MCF 10A (cell line): ENCODE data around the gene HSF4. TPM values are rescaled to one million over a fixed set of nuclear protein-coding genes. Genes with fewer than 3 reads are reported as not detected.

Source experiments
- BruUV-seq: library from RNA; stranded (reverse); fragments of 400-500 nt; replicated peaks from 2 replicates; lab custom pipeline; 2021; lab: Mats Ljungman, UMichigan
- CTCF ChIA-PET: fragments of 300-600 bp; sonication (Branson Sonifier 250); formaldehyde crosslinking; extraction: SDS; loops from one replicate; lab custom pipeline; 2021; ENCODE audit warnings: antibody characterized with exemption, inconsistent platforms; lab: Yijun Ruan, JAX
- POLR2A ChIA-PET: fragments of 300-600, 350-650 bp; sonication (Branson Sonifier 250); formaldehyde crosslinking; extraction: SDS; loops from one replicate; lab custom pipeline; 2020; ENCODE audit warnings: antibody characterized with exemption, inconsistent platforms; lab: Yijun Ruan, JAX
- DNase-seq: peaks from one replicate; pipeline ENCODE4 v3.0.0-alpha.2; 2018; ENCODE audit not compliant: unreplicated experiment
- H3K27ac Mint-ChIP-seq: one replicate; pipeline ENCODE4 v1.8.0; 2022; ENCODE audit warnings: mild to moderate bottlenecking, low read depth, mixed read lengths; ENCODE audit not compliant: unreplicated experiment
- H3K27me3 Mint-ChIP-seq: one replicate; pipeline ENCODE4 v1.8.0; 2022; ENCODE audit warnings: mixed read lengths; ENCODE audit not compliant: insufficient read depth, unreplicated experiment
- H3K36me3 Mint-ChIP-seq: one replicate; pipeline ENCODE4 v1.8.0; 2022; ENCODE audit warnings: mild to moderate bottlenecking, moderate library complexity, mixed read lengths; ENCODE audit not compliant: insufficient read depth, unreplicated experiment
- H3K4me1 Mint-ChIP-seq: one replicate; pipeline ENCODE4 v1.8.0; 2022; ENCODE audit warnings: mixed read lengths; ENCODE audit not compliant: insufficient read depth, unreplicated experiment
- H3K4me3 Mint-ChIP-seq: one replicate; pipeline ENCODE4 v1.8.0; 2022; ENCODE audit warnings: mild to moderate bottlenecking, moderate library complexity, mixed read lengths; ENCODE audit not compliant: unreplicated experiment
- H3K9me3 Mint-ChIP-seq: one replicate; pipeline ENCODE4 v1.8.0; 2022; ENCODE audit warnings: mixed read lengths; ENCODE audit not compliant: unreplicated experiment
- CTCF ChIP-seq: fragments of 200-600 bp; IDR thresholded peaks from one replicate; pipeline ENCODE4 v1.8.0; 2022; ENCODE audit warnings: antibody characterized with exemption, mild to moderate bottlenecking; ENCODE audit not compliant: unreplicated experiment
- intact Hi-C: fragments of 100-400 bp; cut with micrococcal nuclease; formaldehyde crosslinking; loops from 2 replicates; pipeline ENCODE4 v1.14.1; 2022
- total RNA-seq: library from RNA; stranded (reverse); gene quantifications from 2 replicates; pipeline ENCODE4 v1.2.3, GENCODE V29; 2022

Gene HSF4
- total RNA-seq, 1 experiment from 2014 or later: 34.3 TPM

- Mint-ChIP-seq H3K4me1 (peaks cover 14% of the 10 kb centered on the region), H3K27me3 (no peaks in the 10 kb centered on the region), H3K36me3 (peaks cover 7% of the 10 kb centered on the region), H3K9me3 (no peaks in the 10 kb centered on the region), H3K4me3 (no peak overlapping the region), H3K27ac (no peak overlapping the region)
- POLR2A ChIA-PET: interaction anchor here (0.5 to 0.8 kb wide), 7 partner anchors 51 to 407 kb away, joined by 3 to 4 read pairs (median 3); partner anchors contain the start of gene CTCF
- CTCF ChIA-PET: interaction anchor here (0.6 to 5.1 kb wide), 22 partner anchors 9 to 263 kb away, joined by 3 to 29 read pairs (median 4); partner anchors contain the start of genes CES4A, EXOC3L1 and FHOD1
- DNase-seq: peak; percentile 59
- peak; percentile 94 for TF ChIP-seq CTCF
- BruUV-seq: no TSS peak
- intact Hi-C loops: loop anchor here (1.0 kb wide), 2 partner anchors 137 to 178 kb away; no protein-coding TSS in a partner anchor
These were observed 9.0 kb upstream of the HSF4 start for GRCh38 chr16:67155295-67156142.

DNA sequence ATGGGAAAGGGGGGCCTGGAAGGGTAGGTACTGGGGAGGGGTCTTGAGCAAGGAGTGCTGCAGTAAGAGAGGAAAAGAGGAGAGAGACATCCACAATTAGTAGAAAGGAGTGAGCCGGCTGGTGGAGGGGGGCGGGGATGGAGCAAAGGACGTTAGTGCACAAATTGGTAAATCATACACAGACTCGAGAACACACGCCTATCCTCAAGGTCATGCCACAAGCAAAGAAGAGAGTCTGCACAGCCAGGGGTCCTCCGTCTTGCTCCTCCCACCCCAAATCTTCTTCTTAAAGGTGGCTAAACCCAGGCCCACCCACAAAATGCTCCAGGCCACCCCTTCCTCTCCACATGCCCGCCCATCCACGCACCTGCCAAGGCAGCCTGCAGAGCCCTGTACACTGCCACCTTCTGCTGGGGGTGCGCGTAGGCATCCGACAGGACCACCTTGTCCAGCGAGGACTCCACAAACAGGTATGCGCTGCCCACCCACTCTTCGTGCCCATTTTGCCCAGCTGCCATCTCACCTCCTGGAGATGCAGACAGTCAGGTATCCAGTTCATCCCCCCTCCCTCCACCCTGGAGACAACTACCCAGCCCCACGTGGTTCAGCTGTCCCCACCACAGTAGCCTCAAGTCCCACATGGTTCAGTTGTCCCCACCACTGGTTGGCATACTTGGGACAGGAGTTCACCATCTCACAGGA is 8.3 kb upstream of the HSF4 start:
- ChIA-PET CTCF (interaction anchor here (0.6 to 5.1 kb wide), 11 partner anchors 9 to 360 kb away, joined by 3 to 29 read pairs (median 4); no protein-coding TSS in a partner anchor), POLR2A (interaction anchor here (1.8 kb wide), 1 partner anchor 17 kb away, joined by 6 read pairs; no protein-coding TSS in a partner anchor)
- Mint-ChIP-seq H3K4me3 (no peak overlapping the region), H3K9me3 (no peaks in the 10 kb centered on the region), H3K4me1 (peaks cover 14% of the 10 kb centered on the region), H3K36me3 (peaks cover 7% of the 10 kb centered on the region), H3K27ac (no peak overlapping the region), H3K27me3 (no peaks in the 10 kb centered on the region)
- BruUV-seq: no TSS peak
- intact Hi-C loops: no loop called here
- no peak for TF ChIP-seq CTCF
- no peak for DNase-seq

DNA sequence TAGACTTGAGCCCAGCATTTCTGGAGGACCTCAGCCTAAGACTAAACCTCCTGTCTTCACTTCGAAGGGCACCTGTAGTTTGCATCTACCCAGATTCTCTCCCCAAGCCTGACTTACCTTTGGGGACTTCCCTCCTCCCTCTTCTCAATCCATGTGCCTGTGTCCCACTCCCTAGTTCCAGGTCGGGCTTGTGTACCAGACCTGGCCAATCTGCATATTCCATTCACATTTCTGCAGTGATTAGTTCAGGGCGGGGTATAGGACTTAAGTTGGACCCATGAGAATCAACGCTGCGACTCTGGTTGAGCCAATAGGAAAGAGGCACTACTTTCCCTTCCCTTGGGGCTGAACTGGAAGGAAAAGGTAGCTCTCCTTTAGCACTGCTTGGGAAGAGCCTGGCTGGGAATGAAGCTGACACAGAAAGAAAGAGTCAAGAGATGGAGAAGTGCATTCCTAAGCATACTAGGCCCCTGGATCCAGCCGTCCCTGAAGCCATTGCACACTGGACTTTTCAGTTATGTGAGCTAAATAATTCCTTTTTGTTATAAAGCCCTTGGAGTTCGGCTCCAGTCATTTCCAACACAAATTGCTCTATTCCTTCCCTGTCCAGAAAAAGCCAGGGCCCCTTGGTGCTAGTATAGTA is 7.3 kb upstream of the HSF4 start:
- peaks cover 14% of the 10 kb centered on the region for H3K4me1 Mint-ChIP-seq
- H3K27me3 Mint-ChIP-seq: no peaks in the 10 kb centered on the region
- H3K27ac Mint-ChIP-seq: no peak overlapping the region
- intact Hi-C loops: no loop called here
- H3K36me3 Mint-ChIP-seq: peaks cover 13% of the 10 kb centered on the region
- ChIA-PET POLR2A (interaction anchor here (0.6 to 1.8 kb wide), 5 partner anchors 8 to 175 kb away, joined by 3 to 6 read pairs (median 5); partner anchors contain the start of gene NOL3), CTCF (interaction anchor here (0.6 to 5.1 kb wide), 9 partner anchors 10 to 361 kb away, joined by 3 to 29 read pairs (median 4); partner anchors contain the start of gene TMEM208)
- no TSS peak for BruUV-seq
- DNase-seq: no peak
- no peak overlapping the region for H3K4me3 Mint-ChIP-seq
- H3K9me3 Mint-ChIP-seq: no peaks in the 10 kb centered on the region
- no peak for TF ChIP-seq CTCF
